NCI-H1105 (cell line): Measurements from ENCODE around the gene CNTN5.

ENCODE experiments used
- DNase-seq: peaks from one replicate; lab custom pipeline; 2025; lab: John Stamatoyannopoulos, UW

CNTN5 gene

GRCh38 chr11:100329352-100329751 lies 1308.6 kb downstream of the CNTN5 start:
- DNase-seq = no peak

- no peak for DNase-seq
Observed at GRCh38 chr11:100336873-100337272, 1316.1 kb downstream of the CNTN5 start.

- no peak for DNase-seq
Observed at GRCh38 chr11:100338144-100338840, 1317.5 kb downstream of the CNTN5 start.

GRCh38 chr11:100340466-100341319 lies 1319.9 kb downstream of the CNTN5 start:
- no peak for DNase-seq

- DNase-seq = no peak
Observed at GRCh38 chr11:100353083-100353482, 1332.3 kb downstream of the CNTN5 start.

- DNase-seq = no peak
Observed at GRCh38 chr11:100354736-100355135, 1334.0 kb downstream of the CNTN5 start.

GRCh38 chr11:100356035-100356434 lies 1335.3 kb downstream of the CNTN5 start:
- DNase-seq = no peak

- DNase-seq = no peak
Observed at GRCh38 chr11:100359281-100359680, 1338.5 kb downstream of the CNTN5 start.

GRCh38 chr11:100367892-100368291 lies 1347.1 kb downstream of the CNTN5 start:
- no peak for DNase-seq

- no peak for DNase-seq
Observed at GRCh38 chr11:100383357-100383865, 1362.7 kb downstream of the CNTN5 start.

- DNase-seq = no peak
Observed at GRCh38 chr11:100396266-100396665, 1375.5 kb downstream of the CNTN5 start.

GRCh38 chr11:100397401-100397800 lies 1376.7 kb downstream of the CNTN5 start:
- no peak for DNase-seq

GRCh38 chr11:100403816-100404215 lies 1383.1 kb downstream of the CNTN5 start:
- DNase-seq = no peak

- no peak for DNase-seq
Observed at GRCh38 chr11:100404907-100405306, 1384.2 kb downstream of the CNTN5 start.
